ENCODE data around the gene FAM47E.
"Not testable (repeated sequence)": the region's sequence is repeated elsewhere in the genome, so short reads cannot be mapped to it uniquely, and the experiment has no call there.

Gene FAM47E

DNA sequence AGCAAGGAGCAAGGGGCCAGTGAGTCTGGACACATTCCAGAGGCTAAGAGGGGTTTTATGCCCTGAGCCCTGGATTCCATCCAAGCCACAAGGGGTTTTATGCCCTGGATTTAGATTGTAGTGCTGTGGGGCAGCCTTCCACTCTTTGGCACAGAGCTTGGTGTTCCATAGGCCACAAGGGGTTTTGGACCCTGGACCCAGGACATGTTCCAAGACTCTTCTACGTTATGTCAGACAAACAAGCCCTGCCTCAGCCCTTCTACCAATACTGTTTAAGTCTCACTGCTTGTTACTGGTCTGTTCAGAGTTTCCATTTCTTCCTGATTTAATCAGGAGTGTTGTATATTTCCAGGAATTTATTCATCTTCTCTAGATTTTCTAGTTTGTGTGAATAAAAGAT lies 25.1 kb upstream of the FAM47E start:
- DNase-seq = no peak

DNA sequence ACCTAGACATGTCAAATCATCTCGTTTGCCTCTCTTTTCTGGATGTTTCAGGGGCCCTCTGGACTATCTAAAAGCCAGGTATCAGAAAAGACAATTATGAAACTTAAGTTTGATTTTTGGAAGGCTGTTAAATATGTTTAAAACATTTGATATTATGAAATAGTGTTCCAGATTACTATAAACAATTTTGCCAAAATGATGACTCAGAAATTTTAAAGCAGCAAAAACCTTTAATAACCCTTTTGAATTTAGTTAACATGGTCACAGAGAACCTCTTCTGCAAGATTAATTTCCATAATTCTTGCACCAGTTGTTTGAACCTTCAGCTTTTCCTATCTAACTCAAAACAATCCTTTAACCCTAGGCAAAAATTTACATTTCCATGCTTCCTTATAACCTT lies 18.8 kb upstream of the FAM47E start:
- no peak for DNase-seq

DNA sequence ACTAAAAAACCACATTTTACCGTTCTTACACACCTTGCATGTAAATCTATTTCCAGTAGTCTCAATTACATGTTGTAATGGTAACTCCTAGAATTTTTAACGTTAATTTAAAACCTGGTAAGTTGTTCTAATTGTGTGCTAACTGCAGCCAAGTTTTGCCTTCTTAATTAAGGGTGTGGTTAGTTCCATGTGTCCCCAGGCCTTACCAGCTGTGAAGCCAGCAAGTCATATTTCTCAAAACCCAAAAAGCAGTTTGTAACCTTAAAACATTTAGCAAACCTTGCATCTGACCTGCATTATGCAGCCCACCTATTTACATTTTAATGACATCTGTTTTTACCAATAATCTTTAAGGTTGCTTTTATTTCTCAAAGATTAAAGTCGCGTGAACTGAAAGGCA lies 18.4 kb upstream of the FAM47E start:
- DNase-seq = no peak

DNA sequence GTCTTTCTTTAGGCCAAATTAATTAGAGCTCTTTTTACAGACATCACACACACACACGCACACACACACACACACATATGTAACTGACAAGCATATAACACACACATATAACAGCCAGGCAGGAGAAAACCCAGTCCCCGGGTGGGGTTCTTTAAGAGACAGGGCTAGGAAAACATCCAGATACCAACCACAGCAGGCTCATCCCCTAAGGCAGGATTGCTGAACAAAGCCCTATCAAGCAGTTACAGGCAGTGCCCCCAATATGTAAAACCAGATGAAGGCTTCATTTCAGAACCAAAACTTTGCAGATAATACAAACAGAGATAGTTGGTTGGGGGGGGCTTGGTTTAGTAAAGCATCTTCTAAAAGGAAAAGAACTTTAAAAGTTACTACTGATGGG lies 18.0 kb upstream of the FAM47E start:
- DNase-seq = no peak

GRCh38 chr4:76233967-76234678 lies 17.4 kb upstream of the FAM47E start:
- DNase-seq = no peak

- DNase-seq = no peak
Measured at GRCh38 chr4:76234679-76235044, 16.9 kb upstream of the FAM47E start.

- no peak for DNase-seq
Measured at GRCh38 chr4:76235407-76235806, 16.1 kb upstream of the FAM47E start.

GRCh38 chr4:76235915-76236314 lies 15.6 kb upstream of the FAM47E start:
- DNase-seq = no peak

DNA sequence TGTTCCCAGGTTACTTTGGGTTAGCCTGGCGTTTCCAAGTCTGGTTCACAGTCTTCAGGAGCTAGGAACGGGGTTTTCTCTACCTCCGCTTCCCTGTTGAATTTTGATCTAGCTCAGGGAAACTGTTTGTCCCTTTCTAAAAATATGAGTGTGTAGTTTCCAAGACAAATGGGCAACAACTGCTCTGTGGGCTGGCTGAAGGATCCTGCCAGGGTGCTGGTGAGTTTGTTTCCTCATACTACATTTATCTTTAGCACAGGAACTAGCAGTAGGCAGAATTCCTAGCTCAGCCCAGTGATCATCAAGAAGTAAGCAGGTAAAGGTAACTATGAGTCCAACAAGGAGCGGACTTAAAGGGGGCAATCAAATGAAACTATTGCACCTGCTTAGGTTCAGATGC lies 13.3 kb upstream of the FAM47E start:
- DNase-seq = no peak

- DNase-seq = no peak
Measured at GRCh38 chr4:76238701-76239100, 12.8 kb upstream of the FAM47E start.

DNA sequence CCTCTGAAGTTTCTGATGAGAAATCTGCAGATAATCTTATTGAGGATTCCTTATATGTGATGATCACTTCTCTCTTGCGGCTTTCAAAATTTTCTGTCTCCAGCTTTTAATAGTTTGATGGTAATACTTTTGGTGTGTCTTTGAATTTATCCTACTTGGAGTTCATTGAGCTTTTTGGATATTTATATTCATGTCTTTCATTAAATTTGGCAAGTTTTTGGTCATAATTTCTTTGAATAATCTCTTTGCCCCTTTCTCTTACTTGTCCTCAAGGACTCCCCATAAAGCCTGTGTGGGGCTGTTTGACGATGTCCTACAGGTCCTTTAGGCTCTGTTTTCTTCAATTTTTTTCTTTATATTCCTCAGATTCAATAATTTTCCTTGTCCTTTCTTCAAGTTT lies 11.3 kb upstream of the FAM47E start:
- no peak for DNase-seq

GRCh38 chr4:76243877-76244276 lies 7.6 kb upstream of the FAM47E start:
- DNase-seq = not testable (repeated sequence)

DNA sequence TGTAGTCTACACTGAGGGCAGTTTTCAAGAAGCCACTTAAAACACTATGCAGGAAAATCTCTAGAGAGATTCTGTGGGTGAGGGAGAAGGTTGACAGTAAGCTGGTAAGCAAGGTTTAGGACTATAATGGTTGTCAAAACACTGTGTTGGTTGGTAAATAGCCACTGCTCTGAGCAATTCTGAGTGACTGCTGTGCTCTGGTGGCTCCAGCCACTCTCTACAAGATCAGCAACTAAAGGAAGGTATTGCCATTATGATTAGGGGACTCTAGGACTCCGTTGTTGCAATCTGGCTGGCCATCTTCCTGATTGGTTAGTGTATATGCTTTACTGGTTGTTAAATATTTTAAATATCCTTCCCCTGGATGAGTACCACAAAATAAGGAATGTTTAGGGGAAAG lies 5.5 kb upstream of the FAM47E start:
- no peak for DNase-seq

- no peak for DNase-seq
Measured at GRCh38 chr4:76246852-76247251, 4.7 kb upstream of the FAM47E start.

- DNase-seq = no peak
Measured at GRCh38 chr4:76250962-76251361, 559 bp upstream of the FAM47E start.

DNA sequence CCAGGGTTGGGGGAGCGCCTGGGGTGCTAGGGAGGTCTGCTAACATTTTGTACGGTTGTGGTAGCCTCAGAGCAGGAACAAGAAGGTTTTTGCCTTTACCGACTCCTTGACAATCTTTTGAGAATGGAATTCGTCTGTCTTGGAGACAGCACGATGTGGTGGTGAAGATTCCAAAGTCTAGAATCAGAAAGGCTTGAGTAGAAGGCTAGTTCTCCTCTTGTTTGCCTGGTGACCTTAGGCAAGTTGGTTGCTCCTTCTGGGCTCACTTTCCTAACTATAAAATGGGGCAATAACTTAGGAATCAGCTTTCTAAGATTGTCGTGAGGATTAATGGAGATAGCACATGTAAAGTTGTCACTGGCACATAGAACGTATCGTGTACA lies 741 bp downstream of the FAM47E start:
- no peak for DNase-seq

DNA sequence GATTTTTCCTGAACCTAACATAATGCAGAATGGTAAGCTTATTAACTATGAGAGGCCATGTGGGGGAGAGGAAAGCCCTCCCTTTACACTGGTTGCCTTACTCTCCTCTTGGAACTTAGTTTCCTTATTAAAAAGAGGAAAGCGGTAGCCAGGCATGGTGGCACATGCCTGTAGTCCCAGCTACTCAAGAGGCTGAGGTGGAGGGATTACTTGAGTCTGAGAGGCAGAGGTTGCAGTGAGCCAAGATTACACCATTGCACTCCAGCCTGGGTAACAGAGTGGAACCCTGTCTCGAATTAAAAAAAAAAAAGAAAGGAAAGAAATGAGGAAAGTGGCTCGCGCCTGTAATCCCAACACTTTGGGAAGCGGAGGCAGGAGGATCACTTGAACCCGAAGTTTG lies 2.0 kb downstream of the FAM47E start:
- DNase-seq = no peak

DNA sequence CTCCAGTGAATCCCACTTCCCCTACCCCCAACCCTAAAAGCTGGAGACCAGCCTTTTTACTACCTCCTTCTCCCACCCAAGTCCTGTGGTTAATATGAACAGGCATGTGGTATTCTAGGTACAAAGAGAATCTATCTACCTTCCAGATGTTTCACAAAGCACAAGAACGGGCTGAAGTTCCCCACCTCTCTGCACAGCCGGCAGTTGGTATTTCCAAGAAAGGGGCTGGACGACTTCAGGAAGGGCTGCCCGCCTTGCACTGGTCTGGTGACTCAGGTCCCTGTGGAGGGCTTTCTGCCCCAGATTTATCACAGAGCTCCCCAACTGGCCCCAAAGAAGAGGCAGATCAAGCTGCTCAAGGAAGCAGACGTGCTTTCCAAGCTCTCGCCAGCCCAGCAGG lies 4.5 kb downstream of the FAM47E start:
- no peak for DNase-seq

DNA sequence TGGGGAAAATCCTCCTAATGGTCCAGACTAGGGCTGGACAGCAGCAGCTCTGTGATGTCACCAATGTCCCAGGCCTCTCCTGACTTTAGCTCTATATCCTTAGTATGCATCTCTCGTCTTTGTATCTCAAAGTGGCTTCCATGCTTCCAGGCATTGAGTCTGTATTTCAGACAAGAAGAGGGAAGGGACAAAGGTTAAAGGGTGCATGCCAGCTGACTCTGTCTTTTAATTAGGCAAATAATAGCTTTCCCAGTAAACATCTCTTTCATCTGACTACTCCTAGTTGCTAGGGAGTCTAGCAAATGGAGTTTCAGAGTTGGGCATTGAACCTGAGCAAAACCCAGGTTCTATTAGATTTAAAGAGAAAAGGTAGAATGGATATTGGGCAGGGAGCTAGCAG lies 5.4 kb downstream of the FAM47E start:
- no peak for DNase-seq

GRCh38 chr4:76257824-76258223 lies 6.3 kb downstream of the FAM47E start:
- no peak for DNase-seq

DNA sequence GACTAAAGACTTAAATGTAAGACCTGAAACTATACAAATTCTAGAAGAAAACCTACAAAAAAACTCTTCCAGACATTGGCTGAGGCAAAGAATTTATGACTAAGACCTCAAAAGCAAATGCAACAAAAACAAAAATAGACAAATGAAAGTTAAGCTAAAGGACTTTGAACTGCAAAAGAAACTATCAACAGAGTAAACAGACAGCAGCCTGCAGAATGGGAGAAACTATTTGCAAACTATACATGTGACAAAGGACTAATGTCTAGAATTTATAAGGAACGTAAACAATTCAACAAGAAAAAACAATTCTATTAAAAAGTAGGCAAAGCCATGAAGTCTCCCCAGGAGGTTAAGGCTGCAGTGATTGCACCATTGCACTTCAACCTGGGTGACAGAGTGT lies 9.1 kb downstream of the FAM47E start:
- no peak for DNase-seq

DNA sequence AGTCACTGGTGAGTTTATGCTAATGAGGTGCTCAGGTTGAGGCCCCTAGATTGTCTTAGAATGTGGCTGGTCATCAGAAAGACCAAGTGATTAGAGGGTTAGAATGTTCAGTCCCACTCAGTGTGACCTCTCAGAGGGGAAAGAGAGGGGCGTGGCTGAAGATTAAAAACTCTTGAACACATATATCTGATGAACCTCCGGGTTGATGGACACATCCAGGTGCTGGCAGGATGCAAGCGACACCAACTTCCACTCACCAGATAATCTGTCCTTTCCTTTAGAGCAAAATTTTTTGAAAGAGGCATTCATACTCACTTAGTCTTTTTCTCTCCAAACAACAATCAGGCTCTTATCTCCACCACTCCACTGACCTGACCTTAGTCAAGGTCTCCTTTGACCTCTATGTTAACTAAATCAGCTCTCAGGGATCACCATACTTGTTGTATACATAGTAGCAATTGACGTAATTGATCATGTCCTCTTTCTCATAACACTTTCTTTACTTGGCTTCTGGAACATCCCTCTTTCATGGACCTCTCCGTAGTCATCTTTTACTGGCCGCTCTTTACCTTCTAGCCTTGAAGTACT lies 14.2 kb downstream of the FAM47E start:
- no peak for DNase-seq

DNA sequence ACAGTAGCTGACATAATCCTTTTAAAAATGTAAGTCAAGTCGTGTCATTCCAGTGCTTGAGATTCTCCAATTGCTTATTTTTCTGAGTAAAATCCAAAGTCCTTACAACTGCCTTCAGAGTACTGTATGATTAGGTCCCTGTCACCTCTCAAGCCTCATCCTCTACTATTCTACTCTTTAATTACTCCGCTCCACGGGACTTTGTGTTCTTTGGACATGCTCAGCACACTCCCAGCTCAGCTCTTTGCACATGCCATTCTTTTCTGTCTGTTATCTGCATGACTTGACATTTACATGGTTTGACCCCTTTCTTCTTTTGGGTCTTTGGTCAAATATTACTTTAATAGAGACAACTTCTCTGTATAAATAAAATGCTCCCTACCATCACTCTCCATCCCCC lies 15.1 kb downstream of the FAM47E start:
- DNase-seq = no peak

DNA sequence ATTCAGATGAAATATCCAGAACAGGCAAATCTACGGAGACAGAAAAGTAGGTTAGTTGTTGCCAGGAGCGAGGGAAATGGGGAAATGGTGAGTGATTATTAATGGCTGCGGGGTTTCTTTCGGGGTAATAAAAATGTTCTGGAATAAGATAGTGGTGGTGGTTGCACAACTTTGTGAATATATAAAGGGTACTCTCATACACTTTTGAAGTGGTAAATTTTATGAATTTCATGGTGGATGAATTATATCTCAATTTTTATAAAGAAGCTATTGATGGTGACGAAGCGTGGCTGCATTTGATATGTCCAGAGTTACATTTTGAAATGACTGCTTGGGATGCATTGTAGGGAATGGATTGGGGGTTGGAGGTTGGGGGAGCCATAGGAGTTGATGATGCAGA lies 16.3 kb downstream of the FAM47E start:
- no peak for DNase-seq
